ENCODE results near the gene PGRMC2. TPM values are rescaled to one million over a fixed set of nuclear protein-coding genes. Genes with fewer than 3 reads are reported as not detected.
A peak's percentile ranks its signal among the peaks of the same experiment; 100 is the strongest.

The PGRMC2 gene
- total and polyA plus RNA-seq, 2 of the 8 experiments (the other 6 are each of a cell fraction or from before 2014, with no cell fraction given): 9.5 to 85.3 TPM

DNA sequence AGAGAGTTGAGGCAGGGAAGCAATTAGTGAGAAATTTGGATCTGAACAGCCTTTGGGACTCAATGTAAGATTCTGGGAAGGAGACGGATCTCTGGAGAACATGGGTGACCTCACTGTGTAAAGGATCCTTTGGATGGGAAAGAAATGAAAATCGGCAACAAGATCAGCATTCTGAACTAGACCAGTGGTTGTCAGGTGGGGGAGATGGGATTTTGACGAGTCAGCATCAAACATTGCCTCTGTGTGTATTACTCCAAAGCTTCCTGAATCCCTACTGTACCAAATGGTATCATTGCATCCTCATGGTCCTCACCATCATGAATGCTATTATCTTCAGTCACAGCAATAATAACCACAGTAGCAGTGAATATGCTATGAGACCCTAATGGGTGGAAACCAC lies 52.8 kb downstream of the PGRMC2 start:
- H2BK120ac ChIP-seq (replicated peaks; ENCODE audit: low read depth, low read length): no peak overlapping the region
- H2BK12ac ChIP-seq (ENCODE audit: low read depth, low read length): no peak overlapping the region
- no peak overlapping the region for H2BK15ac ChIP-seq (ENCODE audit: low read length)
- FAIRE-seq: no peak
- H3K36me3 ChIP-seq (ENCODE audit: control insufficient read depth in 2 of 4, insufficient read depth in 4 of 4, low read length in 3 of 4): no peaks in the 10 kb centered on the region
- no peak overlapping the region for H3K9ac ChIP-seq (replicated peaks in 1 of 4; ENCODE audit: extremely low read depth in 1 of 4, low read depth in 3 of 4, low read length in 3 of 4)
- no peak overlapping the region for H4K5ac ChIP-seq (ENCODE audit: insufficient read length, low read depth, low read length)
- H4K91ac ChIP-seq (replicated peaks; ENCODE audit: insufficient read length, low read length): no peak overlapping the region
- no peak overlapping the region for H3K56ac ChIP-seq (replicated peaks; ENCODE audit: insufficient read length, low read depth, low read length)
- no peak overlapping the region for H2AFZ ChIP-seq (ENCODE audit: low read length)
- POLR2A ChIA-PET (ENCODE audit: partially characterized antibody): no interaction called here
- H2AK5ac ChIP-seq (ENCODE audit: low read depth, low read length): no peak overlapping the region
- no peak overlapping the region for H3K23ac ChIP-seq (ENCODE audit: insufficient read length)
- H2BK20ac ChIP-seq (ENCODE audit: low read length): no peak overlapping the region
- no peaks in the 10 kb centered on the region for H3K23me2 ChIP-seq (ENCODE audit: low read depth, low read length)
- no peak overlapping the region for H3K18ac ChIP-seq (ENCODE audit: extremely low read depth, low read length)
- H3K4me3 ChIP-seq (ENCODE audit: extremely low read depth in 1 of 4, insufficient read depth in 2 of 4, low read depth in 3 of 4, low read length in 4 of 4): no peak overlapping the region
- 91% methylated on average over 3 of the region's 3 CpGs; no CpG with 5 or more reads in 1 of the 2 experiments for WGBS, 2 experiments (ENCODE audit: extremely low coverage in 1 of 2, insufficient coverage in 1 of 2, insufficient read length in 1 of 2, insufficient replicate concordance in 2 of 2, low coverage in 1 of 2, low lambda C conversion rate in 2 of 2, missing lambda C conversion rate in 1 of 2)
- H2BK5ac ChIP-seq (ENCODE audit: low read depth, low read length): no peak overlapping the region
- no peak for DNase-seq (ENCODE audit: low read depth in 1 of 2, low spot score in 2 of 2)
- H3K4ac ChIP-seq (replicated peaks; ENCODE audit: insufficient read length, low read depth, low read length): no peak overlapping the region
- H3K4me2 ChIP-seq (ENCODE audit: insufficient read depth in 1 of 2, low read depth in 2 of 2, low read length in 2 of 2): no peak overlapping the region
- CTCF ChIA-PET (ENCODE audit: partially characterized antibody): interaction anchor here (0.5 to 0.6 kb wide), 2 partner anchors 242 to 772 kb away, joined by 3 to 5 read pairs; no protein-coding TSS in a partner anchor
- no peak overlapping the region for H3K27ac ChIP-seq (ENCODE audit: low read depth, low read length)
- H3K27me3 ChIP-seq (replicated peaks in 1 of 4; ENCODE audit: control insufficient read depth in 3 of 4, extremely low read depth in 1 of 4, insufficient read depth in 3 of 4, low read length in 3 of 4): no peaks in the 10 kb centered on the region
- no peaks in the 10 kb centered on the region for H3K79me1 ChIP-seq (ENCODE audit: low read depth, low read length)
- H3K9me3 ChIP-seq (ENCODE audit: insufficient read depth in 2 of 2, low read depth in 1 of 2, low read length in 1 of 2): no peaks in the 10 kb centered on the region
- no peak overlapping the region for H4K8ac ChIP-seq (ENCODE audit: extremely low read depth, insufficient read depth, low read length)
- H4K20me1 ChIP-seq (replicated peaks in 1 of 2; ENCODE audit: control insufficient read depth in 1 of 2, insufficient read depth in 2 of 2, low read length in 2 of 2): no peaks in the 10 kb centered on the region
- no peaks in the 10 kb centered on the region for H3K4me1 ChIP-seq (replicated peaks in 1 of 4; ENCODE audit: control insufficient read depth in 3 of 4, insufficient read depth in 4 of 4, low read length in 3 of 4)
- no peaks in the 10 kb centered on the region for H3K79me2 ChIP-seq (ENCODE audit: control insufficient read depth in 1 of 2, insufficient read depth in 2 of 2, low read length in 2 of 2)
- TF ChIP-seq MAFK (IDR thresholded peaks at IDR 0.05; ENCODE audit: low read depth, low read length): peak; percentile 61; the same call in 1 of the 2 replicates
- no peak for TF ChIP-seq TBP (IDR thresholded peaks at IDR 0.05; ENCODE audit: low read depth, low read length)
- no peak overlapping the region for H3K14ac ChIP-seq (ENCODE audit: insufficient read length)
